Heart left ventricle (tissue), 16 donors: Measurements from ENCODE around the gene AGK. TPM values are rescaled to one million over a fixed set of nuclear protein-coding genes. Genes with fewer than 3 reads are reported as not detected.

Experiments
- ATAC-seq, 4 donors: fragments of 200-7000 bp; cut with Tn5 transposase; one replicate each; pipeline ENCODE4 v1.9.1; 2020 to 2022; ENCODE audit warnings: moderate library complexity in 4 of 4, mild to moderate bottlenecking in 3 of 4, moderate number of reproducible peaks in 1 of 4
- DNase-seq, 5 donors: peaks; one replicate each; pipeline ENCODE4 v3.0.0-alpha.2; 2020
- H3K27ac ChIP-seq, 12 donors: fragments of 200-600 bp; sonication (generic) in 4 of 12; one replicate each; pipeline versions ENCODE4 v1.5.0 to v1.8.0; 2016 to 2022; ENCODE audit warnings: mild to moderate bottlenecking in 2 of 12
- H3K27me3 ChIP-seq, 9 donors: fragments of 200-600 bp; sonication (generic) in 2 of 9; one replicate each; pipeline versions ENCODE4 v1.5.1 to v1.8.0; 2016 to 2022; ENCODE audit warnings: mild to moderate bottlenecking in 3 of 9
- H3K36me3 ChIP-seq, 9 donors: fragments of 200-600 bp; sonication (generic) in 2 of 9; one replicate each; pipeline versions ENCODE4 v1.5.0 to v1.8.0; 2018 to 2022; ENCODE audit warnings: mild to moderate bottlenecking in 2 of 9
- H3K4me1 ChIP-seq, 12 donors: fragments of 200-600 bp; sonication (generic) in 4 of 12; one replicate each; pipeline versions ENCODE4 v1.5.0 to v1.8.0; 2016 to 2022; ENCODE audit warnings: mild to moderate bottlenecking in 3 of 12
- H3K4me3 ChIP-seq, 12 donors: fragments of 200-600 bp; sonication (generic) in 4 of 12; one replicate each; pipeline versions ENCODE4 v1.5.0 to v1.8.0; 2017 to 2022; ENCODE audit warnings: mild to moderate bottlenecking in 9 of 12, moderate library complexity in 4 of 12
- H3K9me3 ChIP-seq, 12 donors: fragments of 200-600 bp; sonication (generic) in 4 of 12; one replicate each; pipeline versions ENCODE4 v1.5.0 to v1.8.0; 2016 to 2022; ENCODE audit warnings: mild to moderate bottlenecking in 1 of 12
- CTCF ChIP-seq, 12 donors: fragments of 200-600 bp; sonication (generic) in 4 of 12; IDR thresholded peaks; one replicate each; pipeline versions ENCODE4 v1.5.0 to v1.8.0; 2018 to 2022; ENCODE audit warnings: antibody characterized with exemption in 12 of 12, mild to moderate bottlenecking in 5 of 12
- POLR2A ChIP-seq, 2 donors: fragments of 450-650 bp; IDR thresholded peaks; one replicate each; pipeline ENCODE4 v1.6.1; 2017; ENCODE audit warnings: antibody characterized with exemption in 2 of 2, mild to moderate bottlenecking in 2 of 2, moderate library complexity in 2 of 2
- WGBS, 4 donors: extraction: QIAGEN DNeasy Blood & Tissue Kit in 2 of 4; methylation state at CpG; one replicate each; pipeline versions ENCODE4 v1.1.5 to v1.1.7; 2013 to 2018; 5-methylcytosine and 5-hydroxymethylcytosine counted together
- intact Hi-C, 10 donors: fragments of 100-400 bp; cut with DNase I; formaldehyde crosslinking; loops; one replicate each; pipeline versions ENCODE4 v1.11.1 to v1.14.2; 2022
- polyA plus RNA-seq, 2 donors: library from polyadenylated mRNA; stranded (reverse); fragments of 200-250 nt; gene quantifications; one replicate each; pipeline ENCODE4 v1.2.3, GENCODE V29; 2013
- total RNA-seq, 9 donors: library from RNA; depleted of rRNA in 2 of 9; stranded (reverse); fragments of >200 nt in 2 of 9; fragmentation: NEBNext Ultra II Directional in 3 of 9; extraction: Animal tissue kit (Norgen Biotek cat#: 25700) in 3 of 9; gene quantifications; one replicate each; pipeline versions ENCODE4 v1.1.0 to v1.2.4, GENCODE V29; 2016 to 2023
- donor health status: ischemic (EF 13 %, LVEDD 7.1; RV severe dilation, severe dysfunction).
- donor health status: healthy with polysubstance abuse.
- donor health status: DM: no; HTN: yes; CAD: no.
- donor health status: DM: no; HTN: no; CAD: no.
- donor health status: ischemic (EF 25% LVEDD 6.9; RV normal size, moderate dysfunction).
- donor health status: ischemic (EF 25% LVEDD 5.7; RV mildly dilated, moderate dysfunction).
- donor health status: healthy.
- donor health status: DM: yes; HTN: yes; CAD: no.
- donor health status: ischemic (EF 35%, LVEDD 5.7; RV mildly dilated, moderate dysfunction).
- donor health status: nonischemic (EF 11% LVEDD 7.7; RV severe dilation, severe dysfunction).
- donor health status: DM: yes; HTN: yes; CAD: no.
- donor health status: PGD.
- donor health status: ischemic (EF 29% LVEDD 5.4; RV normal size, mild dysfunction).
- donor health status: nonischemic (EF 23%, LVEDD 6.1; RV moderate dilation, normal function).

Gene AGK
- total and polyA plus RNA-seq, 11 donors: 21.4 to 49.8 (median 37.9) TPM

GRCh38 chr7:141700296-141700847, 149.2 kb downstream of the AGK start:
- Histone ChIP-seq H3K9me3 (no peaks in the 10 kb centered on the region), H3K27me3 (no peaks in the 10 kb centered on the region), H3K27ac (peak overlapping the region in 8 of 12 donors; percentile 9 to 90 (median 86)), H3K4me3 (peak overlapping the region in 10 of 12 donors; percentile 65 to 98 (median 86)), H3K4me1 (peaks cover 0 to 62% (median 27%) of the 10 kb centered on the region in 12 donors), H3K36me3 (no peaks in the 10 kb centered on the region)
- intact Hi-C loops: loop anchor here in 1 of 10 donors (5.0 kb wide), 1 partner anchor 48 kb away; no protein-coding TSS in a partner anchor
- TF ChIP-seq POLR2A (IDR thresholded peaks at IDR 0.05): no peak
- TF ChIP-seq CTCF (IDR thresholded peaks at IDR 0.05): no peak
- 60 to 71% (median 64%) methylated on average over 5 of the region's 5 CpGs for WGBS, 4 donors
- DNase-seq: no peak
- no peak for ATAC-seq

GRCh38 chr7:141700848-141701371, 149.7 kb downstream of the AGK start:
- Histone ChIP-seq H3K4me3 (peak overlapping the region; percentile 65 to 98 (median 82)), H3K36me3 (no peaks in the 10 kb centered on the region), H3K4me1 (peaks cover 0 to 57% (median 26%) of the 10 kb centered on the region in 12 donors), H3K27ac (peak overlapping the region; percentile 9 to 90 (median 86)), H3K9me3 (no peaks in the 10 kb centered on the region), H3K27me3 (no peaks in the 10 kb centered on the region)
- TF ChIP-seq POLR2A (IDR thresholded peaks at IDR 0.05) (no peak), CTCF (IDR thresholded peaks at IDR 0.05) (no peak)
- ATAC-seq (peak in 3 of 4 donors; percentile 3 to 29 (median 19)), DNase-seq (no peak)
- WGBS, 4 donors: 13 to 24% (median 17%) methylated on average over 18 to 20 of the region's 20 CpGs
- intact Hi-C loops: loop anchor here in 1 of 10 donors (5.0 kb wide), 1 partner anchor 49 kb away; no protein-coding TSS in a partner anchor

- Histone ChIP-seq H3K27me3 (no peaks in the 10 kb centered on the region), H3K9me3 (no peaks in the 10 kb centered on the region), H3K27ac (peak overlapping the region; percentile 47 to 90 (median 86)), H3K4me3 (peak overlapping the region; percentile 65 to 98 (median 82)), H3K4me1 (peaks cover 0 to 50% (median 23%) of the 10 kb centered on the region in 12 donors), H3K36me3 (no peaks in the 10 kb centered on the region)
- peak; percentile 38 to 67 (median 50) for DNase-seq
- TF ChIP-seq CTCF (IDR thresholded peaks at IDR 0.05): no peak
- TF ChIP-seq POLR2A (IDR thresholded peaks at IDR 0.05): no peak
- peak; percentile 50 to 69 (median 66) for ATAC-seq
- WGBS, 4 donors: 0 to 1% (median 1%) methylated on average over 40 to 59 of the region's 59 CpGs
- intact Hi-C loops: loop anchor here in 2 of 10 donors (2.0 to 5.0 kb wide), 2 partner anchors 35 to 49 kb away; no protein-coding TSS in a partner anchor
These were observed 150.4 kb downstream of the AGK start for GRCh38 chr7:141701489-141702046.

- ATAC-seq (peak; percentile 49 to 75 (median 67)), DNase-seq (peak; percentile 49 to 79 (median 55))
- TF ChIP-seq CTCF (IDR thresholded peaks at IDR 0.05) (no peak), POLR2A (IDR thresholded peaks at IDR 0.05) (no peak)
- peak within 1 kb of the TSS; percentile 69 to 98 (median 82) for H3K4me3 ChIP-seq
- intact Hi-C loops: loop anchor here in 2 of 10 donors (2.0 to 5.0 kb wide), 2 partner anchors 35 to 50 kb away; no protein-coding TSS in a partner anchor
- peaks cover 0 to 45% (median 21%) of the 10 kb centered on the region in 12 donors for H3K4me1 ChIP-seq
- no peaks in the 10 kb centered on the region for H3K36me3 ChIP-seq
- peak within 1 kb of the TSS; percentile 47 to 90 (median 86) for H3K27ac ChIP-seq
- WGBS, 4 donors: 0 to 1% (median 1%) methylated on average over 5 to 62 of the region's 62 CpGs
- H3K27me3 ChIP-seq: no peaks in the 10 kb centered on the region
- H3K9me3 ChIP-seq: no peaks in the 10 kb centered on the region
These were observed 150.9 kb downstream of the AGK start, which contains the start of gene DENND11 for GRCh38 chr7:141702047-141702567. Gene DENND11, minus strand, starts transcription at chr7:141702166. Its CDS starts 13 bp downstream, at chr7:141702153.
